ENCODE measurements around the gene TBC1D22B.

The TBC1D22B gene

GRCh38 chr6:37283671-37284151 is 26.1 kb downstream of the TBC1D22B start:
- ChIA-PET CTCF (interaction anchor here (0.5 to 1.1 kb wide), 3 partner anchors 12 to 64 kb away, joined by 3 to 4 read pairs (median 3); no protein-coding TSS in a partner anchor), POLR2A (no interaction called here)
- no peak for TF ChIP-seq CTCF (IDR thresholded peaks at IDR 0.05; ENCODE audit: insufficient read depth, low read length, missing control alignments)
- no peak overlapping the region for H3K4me3 ChIP-seq (ENCODE audit: low read depth, low read length)
- no peak for DNase-seq (ENCODE audit: low read depth, low spot score)

- ChIA-PET POLR2A (no interaction called here), CTCF (interaction anchor here (1.0 to 1.9 kb wide), 2 partner anchors 39 to 267 kb away, joined by 4 to 7 read pairs; no protein-coding TSS in a partner anchor)
- no peak for TF ChIP-seq CTCF (IDR thresholded peaks at IDR 0.05; ENCODE audit: insufficient read depth, low read length, missing control alignments)
- no peak overlapping the region for H3K4me3 ChIP-seq (ENCODE audit: low read depth, low read length)
- no peak for DNase-seq (ENCODE audit: low read depth, low spot score)
Measured at GRCh38 chr6:37284781-37285180, 27.2 kb downstream of the TBC1D22B start.

GRCh38 chr6:37285861-37286311 is 28.3 kb downstream of the TBC1D22B start:
- CTCF ChIA-PET = interaction anchor here (1.2 to 1.9 kb wide), 3 partner anchors 16 to 38 kb away, joined by 3 to 7 read pairs (median 3); no protein-coding TSS in a partner anchor
- DNase-seq (ENCODE audit: low read depth, low spot score) = no peak
- POLR2A ChIA-PET = interaction anchor here (0.6 kb wide), 1 partner anchor 7 kb away, joined by 3 read pairs; no protein-coding TSS in a partner anchor
- no peak overlapping the region for H3K4me3 ChIP-seq (ENCODE audit: low read depth, low read length)
- TF ChIP-seq CTCF (IDR thresholded peaks at IDR 0.05; ENCODE audit: insufficient read depth, low read length, missing control alignments) = no peak

GRCh38 chr6:37287519-37288157 is 30.1 kb downstream of the TBC1D22B start:
- CTCF ChIA-PET = interaction anchor here (0.9 to 1.9 kb wide), 2 partner anchors 14 to 270 kb away, joined by 3 to 5 read pairs; no protein-coding TSS in a partner anchor
- H3K4me3 ChIP-seq (ENCODE audit: low read depth, low read length) = no peak overlapping the region
- POLR2A ChIA-PET = no interaction called here
- no peak for TF ChIP-seq CTCF (IDR thresholded peaks at IDR 0.05; ENCODE audit: insufficient read depth, low read length, missing control alignments)
- no peak for DNase-seq (ENCODE audit: low read depth, low spot score)

GRCh38 chr6:37288247-37288646 is 30.7 kb downstream of the TBC1D22B start:
- TF ChIP-seq CTCF (IDR thresholded peaks at IDR 0.05; ENCODE audit: insufficient read depth, low read length, missing control alignments) = no peak
- ChIA-PET CTCF (interaction anchor here (1.9 kb wide), 1 partner anchor 14 kb away, joined by 5 read pairs; no protein-coding TSS in a partner anchor), POLR2A (no interaction called here)
- DNase-seq (ENCODE audit: low read depth, low spot score) = no peak
- no peak overlapping the region for H3K4me3 ChIP-seq (ENCODE audit: low read depth, low read length)

GRCh38 chr6:37289931-37290330 is 32.4 kb downstream of the TBC1D22B start:
- no peak for TF ChIP-seq CTCF (IDR thresholded peaks at IDR 0.05; ENCODE audit: insufficient read depth, low read length, missing control alignments)
- CTCF ChIA-PET = interaction anchor here (0.9 kb wide), 1 partner anchor 24 kb away, joined by 3 read pairs; no protein-coding TSS in a partner anchor
- no peak overlapping the region for H3K4me3 ChIP-seq (ENCODE audit: low read depth, low read length)
- DNase-seq (ENCODE audit: low read depth, low spot score) = no peak
- POLR2A ChIA-PET = interaction anchor here (0.6 kb wide), 1 partner anchor 42 kb away, joined by 4 read pairs; no protein-coding TSS in a partner anchor
